Mucosa of descending colon (tissue), 3 donors: ENCODE data around the gene RRP12. TPM values are rescaled to one million over a fixed set of nuclear protein-coding genes. Genes with fewer than 3 reads are reported as not detected.
A peak's percentile ranks its signal among the peaks of the same experiment; 100 is the strongest.

Experiments
- ATAC-seq: fragments of 200-7000 bp; cut with Tn5 transposase; one replicate; pipeline ENCODE4 v1.9.1; 2020; ENCODE audit warnings: mild to moderate bottlenecking, moderate library complexity
- DNase-seq, 3 donors: peaks; one replicate each; pipeline ENCODE4 v3.0.0-alpha.2; 2020
- H3K36me3 ChIP-seq: fragments of 200-600 bp; one replicate; pipeline ENCODE4 v1.8.0; 2021; ENCODE audit warnings: low read depth, mild to moderate bottlenecking
- H3K4me1 ChIP-seq: fragments of 200-600 bp; one replicate; pipeline ENCODE4 v1.8.0; 2021; ENCODE audit warnings: low read depth, mild to moderate bottlenecking
- H3K4me3 ChIP-seq: fragments of 200-600 bp; one replicate; pipeline ENCODE4 v1.8.0; 2021; ENCODE audit warnings: mild to moderate bottlenecking
- H3K9me3 ChIP-seq: fragments of 200-600 bp; one replicate; pipeline ENCODE4 v1.8.0; 2021; ENCODE audit warnings: mild to moderate bottlenecking
- CTCF ChIP-seq: fragments of 200-600 bp; IDR thresholded peaks from one replicate; pipeline ENCODE4 v1.8.0; 2022; ENCODE audit warnings: antibody characterized with exemption, mild to moderate bottlenecking
- intact Hi-C, 2 donors: fragments of 100-400 bp; cut with DNase I in 1 of 2; cut with micrococcal nuclease in 1 of 2; formaldehyde crosslinking; loops; one replicate each; pipeline versions ENCODE4 v1.11.0 to v1.11.1; 2022; cut with DNase I, micrococcal nuclease
- total RNA-seq, 3 donors: library from RNA; stranded (reverse); fragmentation: NEBNext Ultra II Directional in 2 of 3; extraction: Animal tissue kit (Norgen Biotek cat#: 25700) in 2 of 3; gene quantifications; one replicate each; pipeline versions ENCODE4 v1.2.1 to v1.2.4, GENCODE V29; 2021 to 2023
- donor health status: DM: no; HTN: no; CAD: no; lungs with moderate emphysema.
- donor health status: DM: no; HTN: no; CAD: no.
- donor health status: DM: no; HTN: yes; CAD: no.

Gene RRP12
- total RNA-seq, 3 donors from 2014 or later = 14.6 to 19.4 (median 16.9) TPM

- DNase-seq (peak; percentile 70 to 83 (median 83)), ATAC-seq (peak; percentile 62)
- peak overlapping the region; percentile 51 for H3K4me3 ChIP-seq
- no peaks in the 10 kb centered on the region for H3K36me3 ChIP-seq
- intact Hi-C loops = no loop called here
- H3K4me1 ChIP-seq = peaks cover 12% of the 10 kb centered on the region
- no peaks in the 10 kb centered on the region for H3K9me3 ChIP-seq
- TF ChIP-seq CTCF = no peak
Measured at GRCh38 chr10:97319671-97320479, 81.3 kb downstream of the RRP12 start.

- no peak for TF ChIP-seq CTCF
- ATAC-seq (peak; percentile 91), DNase-seq (peak; percentile 93 to 96 (median 95))
- peak within 1 kb of the TSS; percentile 51 for H3K4me3 ChIP-seq
- intact Hi-C loops = no loop called here
- H3K9me3 ChIP-seq = no peaks in the 10 kb centered on the region
- H3K4me1 ChIP-seq = peaks cover 12% of the 10 kb centered on the region
- H3K36me3 ChIP-seq = no peaks in the 10 kb centered on the region
Measured at GRCh38 chr10:97318772-97319651, 82.1 kb downstream of the RRP12 start, which contains the start of gene FRAT1. Gene FRAT1, plus strand, starts transcription at chr10:97319271. Its CDS starts 183 bp downstream, at chr10:97319454.

- no peaks in the 10 kb centered on the region for H3K9me3 ChIP-seq
- intact Hi-C loops = no loop called here
- no peak overlapping the region for H3K4me3 ChIP-seq
- ATAC-seq = no peak
- TF ChIP-seq CTCF = no peak
- no peaks in the 10 kb centered on the region for H3K4me1 ChIP-seq
- DNase-seq = no peak
- no peaks in the 10 kb centered on the region for H3K36me3 ChIP-seq
Measured at GRCh38 chr10:97314671-97315070, 86.5 kb downstream of the RRP12 start.

GRCh38 chr10:97312897-97313296 is 88.2 kb downstream of the RRP12 start:
- no peak overlapping the region for H3K4me3 ChIP-seq
- ATAC-seq = no peak
- no peaks in the 10 kb centered on the region for H3K9me3 ChIP-seq
- no peak for DNase-seq
- H3K36me3 ChIP-seq = no peaks in the 10 kb centered on the region
- no peak for TF ChIP-seq CTCF
- intact Hi-C loops = no loop called here
- H3K4me1 ChIP-seq = no peaks in the 10 kb centered on the region

- Histone ChIP-seq H3K4me3 (no peak overlapping the region), H3K36me3 (no peaks in the 10 kb centered on the region), H3K9me3 (no peaks in the 10 kb centered on the region), H3K4me1 (no peaks in the 10 kb centered on the region)
- TF ChIP-seq CTCF = no peak
- ATAC-seq (no peak), DNase-seq (no peak)
- intact Hi-C loops = no loop called here
Measured at GRCh38 chr10:97311111-97311626, 90.0 kb downstream of the RRP12 start.
